K562 (cell line): ENCODE measurements around the gene AKAIN1. TPM values are rescaled to one million over a fixed set of nuclear protein-coding genes. Genes with fewer than 3 reads are reported as not detected.

Source experiments
- ATAC-seq: fragments of 200-7000 bp; cut with Tn5 transposase; 3 replicates; pipeline ENCODE4 v1.9.1; 2020; ENCODE audit warnings: moderate library complexity
- BruUV-seq: library from RNA; stranded (reverse); fragments of 400-500 nt; replicated peaks from 2 replicates; lab custom pipeline; 2021; lab: Mats Ljungman, UMichigan
- CTCF ChIA-PET: fragments of 300-600 bp; formaldehyde crosslinking; extraction: SDS; loops from one replicate; lab custom pipeline; 2021; ENCODE audit warnings: low intra/inter-chr PET ratio; lab: Yijun Ruan, JAX
- POLR2A ChIA-PET: fragments of 300-600, 350-650 bp; sonication (Branson Sonifier 250); formaldehyde crosslinking; extraction: SDS; loops from one replicate; lab custom pipeline; 2021; ENCODE audit warnings: antibody characterized with exemption, inconsistent platforms; lab: Yijun Ruan, JAX
- DNase-seq, 4 experiments: peaks; one replicate each; pipeline versions ENCODE4 v3.0.0 to v3.0.0-alpha.2; 2011 to 2018; ENCODE audit warnings: low spot score in 3 of 4, mixed read lengths in 3 of 4; ENCODE audit errors: extremely low read depth in 1 of 4
- FAIRE-seq: peaks from 2 replicates; lab custom pipeline; 2011; peaks lifted over from hg19 to GRCh38; lab: Jason Lieb, UNC
- H2AFZ ChIP-seq: 2 replicates; pipeline ENCODE4 v1.6.0; 2011; ENCODE audit warnings: low read depth, low read length, control low read depth, inconsistent platforms
- H3K27ac ChIP-seq: fragments of 200-600 bp; 3 replicates; pipeline ENCODE4 v1.8.0; 2011; ENCODE audit warnings: low read depth, mild to moderate bottlenecking, control low read depth, inconsistent platforms, low read length, moderate library complexity, mixed read lengths; ENCODE audit errors: extremely low read depth
- H3K27me3 ChIP-seq, 2 experiments: fragments of 300-600 bp in 1 of 2; 2 replicates in 1 of 2; 3 replicates in 1 of 2; pipeline versions ENCODE4 v1.6.0 to v1.8.0; 2011; ENCODE audit warnings: inconsistent platforms in 2 of 2, low read length in 2 of 2, mild to moderate bottlenecking in 1 of 2, mixed read lengths in 1 of 2, moderate library complexity in 1 of 2; ENCODE audit not compliant: control insufficient read depth in 2 of 2, insufficient read depth in 2 of 2
- H3K36me3 ChIP-seq: fragments of 300-600 bp; 3 replicates; pipeline ENCODE4 v1.8.0; 2011; ENCODE audit warnings: mild to moderate bottlenecking, low read length, inconsistent platforms; ENCODE audit not compliant: control insufficient read depth, insufficient read depth
- H3K4me1 ChIP-seq, 2 experiments: fragments of 200-600 bp in 1 of 2; replicated peaks in 1 of 2; 2 replicates in 1 of 2; 3 replicates in 1 of 2; pipeline versions ENCODE4 v1.5.1 to v1.8.0; 2011; ENCODE audit warnings: inconsistent platforms in 2 of 2, low read length in 2 of 2, mild to moderate bottlenecking in 1 of 2, mixed read lengths in 1 of 2, moderate library complexity in 1 of 2; ENCODE audit not compliant: control insufficient read depth in 2 of 2, insufficient read depth in 2 of 2
- H3K4me2 ChIP-seq: 2 replicates; pipeline ENCODE4 v1.6.1; 2011; ENCODE audit warnings: low read length, control low read depth, inconsistent platforms, mixed read lengths; ENCODE audit not compliant: insufficient read depth
- H3K4me3 ChIP-seq: fragments of 200-600 bp; sonication (generic), shearing (Covaris generic); 2 replicates; pipeline ENCODE4 v1.5.1; 2016; ENCODE audit warnings: control low read depth, inconsistent platforms
- H3K79me2 ChIP-seq: fragments of 200-600 bp; 3 replicates; pipeline ENCODE4 v1.8.0; 2011; ENCODE audit warnings: low read length, inconsistent platforms; ENCODE audit not compliant: control insufficient read depth, insufficient read depth
- H3K9ac ChIP-seq, 2 experiments: 2 replicates each; pipeline versions ENCODE4 v1.6.0 to v1.6.1; 2011; ENCODE audit warnings: low read depth in 2 of 2, low read length in 2 of 2, control low read depth in 1 of 2, inconsistent platforms in 1 of 2, mild to moderate bottlenecking in 1 of 2, mixed read lengths in 1 of 2; ENCODE audit not compliant: insufficient read depth in 1 of 2
- H3K9me1 ChIP-seq: one replicate; pipeline ENCODE4 v1.6.0; 2011; ENCODE audit warnings: inconsistent platforms, mild to moderate bottlenecking, low read length, moderate library complexity; ENCODE audit not compliant: control insufficient read depth, insufficient read depth
- H3K9me3 ChIP-seq: replicated peaks from 2 replicates; pipeline ENCODE4 v1.5.1; 2011; ENCODE audit warnings: low read depth, low read length, inconsistent platforms; ENCODE audit not compliant: control insufficient read depth, insufficient read depth
- H4K20me1 ChIP-seq: replicated peaks from 2 replicates; pipeline ENCODE4 v1.6.1; 2011; ENCODE audit warnings: low read length, inconsistent platforms, mixed read lengths; ENCODE audit not compliant: control insufficient read depth, insufficient read depth
- RBM15 ChIP-seq: fragments of 200-400 bp; formaldehyde crosslinking; IDR thresholded peaks from 2 replicates; pipeline ENCODE4 v1.6.1; 2018; ENCODE audit warnings: mild to moderate bottlenecking, low read length, moderate library complexity; ENCODE audit not compliant: insufficient read depth
- UBTF ChIP-seq, 2 experiments: IDR thresholded peaks; 2 replicates each; pipeline ENCODE4 v1.6.1; 2012; ENCODE audit warnings: improper control_type of control experiment in 2 of 2, low read depth in 2 of 2, low read length in 2 of 2, borderline replicate concordance in 1 of 2
- ZNF407 ChIP-seq: fragments of 450-650 bp; IDR thresholded peaks from 2 replicates; pipeline ENCODE4 v1.6.1; 2016; ENCODE audit warnings: low read depth
- ZNF511 ChIP-seq: sonication (generic); formaldehyde crosslinking; IDR thresholded peaks from 2 replicates; pipeline ENCODE4 v1.8.0; 2022; ENCODE audit warnings: mild to moderate bottlenecking, missing genetic modification reagents
- ZNF644 ChIP-seq: fragments of 200-800 bp; sonication (Bioruptor generic); IDR thresholded peaks from 2 replicates; pipeline ENCODE4 v1.6.1; 2016; ENCODE audit warnings: low read depth, missing genetic modification characterization, missing compliant biosample characterization
- WGBS: fragments of 100-300 bp; shearing (Covaris generic); methylation state at CpG from one replicate; pipeline ENCODE4 v1.1.6; 2016; ENCODE audit warnings: low coverage, mixed read lengths; ENCODE audit not compliant: insufficient coverage; ENCODE audit errors: missing lambda C conversion rate; 5-methylcytosine and 5-hydroxymethylcytosine counted together
- in situ Hi-C: fragments of 300-500 bp; cut with MboI; formaldehyde crosslinking; loops from 4 replicates; pipeline ENCODE4 v1.15.0; 2018; ENCODE audit warnings: inconsistent platforms, mixed read lengths
- intact Hi-C: fragments of 100-400 bp; cut with micrococcal nuclease; formaldehyde crosslinking; loops from 2 replicates; pipeline ENCODE4 v1.14.2; 2022
- polyA plus RNA-seq, 8 experiments: library from polyadenylated mRNA; depleted of rRNA in 4 of 8; stranded (reverse) in 5 of 8; unstranded in 3 of 8; fragments of >200 nt; fragmentation: Nextera tagmentation in 2 of 8; fragmentation: Illumina TruSeq in 1 of 8; extraction: Ambion mirVana in 2 of 8; extraction: Trizol in 1 of 8; gene quantifications; 2 replicates each; pipeline versions ENCODE4 v1.2.1 to v1.2.3, GENCODE V29; 2011 to 2014; ENCODE audit warnings: inconsistent platforms in 1 of 8, missing spikeins in 1 of 8
- total RNA-seq, 7 experiments: library from RNA; depleted of rRNA in 6 of 7; stranded (reverse); fragments of >200 nt in 6 of 7; fragmentation: Illumina TruSeq in 2 of 7; extraction: Trizol in 2 of 7; gene quantifications; 2 replicates each; pipeline versions ENCODE4 v1.2.1 to v1.2.3, GENCODE V29; 2011 to 2021; ENCODE audit warnings: low replicate concordance in 1 of 7

AKAIN1 gene
- total and polyA plus RNA-seq, 9 of the 15 experiments (the other 6 are each of a cell fraction or from before 2014, with no cell fraction given), result not detected

GRCh38 chr18:5145168-5145825, 51.8 kb downstream of the AKAIN1 start (continued):
- no peak for TF ChIP-seq ZNF407

- in situ Hi-C loops, result no loop called here
- TF ChIP-seq RBM15, result no peak
- no peak for TF ChIP-seq ZNF511 (CRISPR knock-in tag)
- TF ChIP-seq UBTF (IDR thresholded peaks at IDR 0.05; ENCODE audit: borderline replicate concordance in 1 of 2, low read depth in 2 of 2, low read length in 2 of 2), result no peak
- no peak for TF ChIP-seq ZNF644 (tag)
Measured at GRCh38 chr18:5144629-5145028, 52.4 kb downstream of the AKAIN1 start.

More at GRCh38 chr18:5144629-5145028, 52.4 kb downstream of the AKAIN1 start:
- intact Hi-C loops, result no loop called here
- no peaks in the 10 kb centered on the region for H3K9me1 ChIP-seq
- no peak overlapping the region for H3K27ac ChIP-seq
- H3K9ac ChIP-seq, result no peak overlapping the region
- no peak overlapping the region for H3K4me2 ChIP-seq
- H3K36me3 ChIP-seq, result no peaks in the 10 kb centered on the region
- no peaks in the 10 kb centered on the region for H3K4me1 ChIP-seq
- DNase-seq, result no peak
- no peaks in the 10 kb centered on the region for H4K20me1 ChIP-seq
- no peak for FAIRE-seq
- ChIA-PET CTCF (no interaction called here), POLR2A (no interaction called here)
- no peak for ATAC-seq
- no peak overlapping the region for H3K4me3 ChIP-seq
- H3K27me3 ChIP-seq, result no peaks in the 10 kb centered on the region
- no peaks in the 10 kb centered on the region for H3K79me2 ChIP-seq
- no peaks in the 10 kb centered on the region; the same call in 1 of the 2 replicates for H3K9me3 ChIP-seq
- no TSS peak for BruUV-seq
- 0% methylated on average over 1 of the region's 1 CpG for WGBS
- H2AFZ ChIP-seq, result no peak overlapping the region
